GM19468 (cell line): ENCODE data around the gene KCTD20.
"Not testable (repeated sequence)": the region's sequence is repeated elsewhere in the genome, so short reads cannot be mapped to it uniquely, and the experiment has no call there.

Experiments
- ATAC-seq: cut with Tn5 transposase; IDR thresholded peaks from one replicate; pipeline ENCODE4 v1.9.1; 2021; ENCODE audit warnings: mild to moderate bottlenecking, moderate library complexity, moderate number of reproducible peaks; ENCODE audit not compliant: unreplicated experiment; ENCODE audit errors: extremely low read depth

KCTD20 gene

GRCh38 chr6:36442671-36443470 lies at the start of gene KCTD20, which contains the start of gene PXT1:
Gene KCTD20 (plus strand): TSS chr6:36443000. CDS start chr6:36470098, 27,098 bp downstream.
Gene PXT1 (minus strand): TSS chr6:36442854. CDS start chr6:36426082, 16,772 bp downstream.
- peak; percentile 61 for ATAC-seq

GRCh38 chr6:36399970-36400369 lies 42.8 kb upstream of the KCTD20 start:
- no peak for ATAC-seq

- ATAC-seq: no peak
These were observed 40.3 kb upstream of the KCTD20 start for GRCh38 chr6:36402481-36402880.

GRCh38 chr6:36404164-36404563 lies 38.6 kb upstream of the KCTD20 start:
- ATAC-seq: no peak

GRCh38 chr6:36409718-36410117 lies 33.1 kb upstream of the KCTD20 start:
- not testable (repeated sequence) for ATAC-seq

GRCh38 chr6:36413489-36414480 lies 29.0 kb upstream of the KCTD20 start:
- no peak for ATAC-seq

GRCh38 chr6:36414481-36414880 lies 28.3 kb upstream of the KCTD20 start:
- ATAC-seq: no peak

- ATAC-seq: no peak
These were observed 24.2 kb upstream of the KCTD20 start for GRCh38 chr6:36418558-36418957.

GRCh38 chr6:36419310-36419709 lies 23.5 kb upstream of the KCTD20 start:
- ATAC-seq: no peak

GRCh38 chr6:36422714-36423100 lies 20.1 kb upstream of the KCTD20 start:
- no peak for ATAC-seq

GRCh38 chr6:36423101-36423824 lies 19.5 kb upstream of the KCTD20 start:
- peak; percentile 77 for ATAC-seq

- no peak for ATAC-seq
These were observed 16.2 kb upstream of the KCTD20 start for GRCh38 chr6:36426622-36427021.

GRCh38 chr6:36428911-36429310 lies 13.9 kb upstream of the KCTD20 start:
- no peak for ATAC-seq

- no peak for ATAC-seq
These were observed 12.4 kb upstream of the KCTD20 start for GRCh38 chr6:36430351-36430750.

- no peak for ATAC-seq
These were observed 11.6 kb upstream of the KCTD20 start for GRCh38 chr6:36431197-36431596.

GRCh38 chr6:36432151-36432671 lies 10.6 kb upstream of the KCTD20 start:
- ATAC-seq: no peak

- no peak for ATAC-seq
These were observed 6.3 kb upstream of the KCTD20 start for GRCh38 chr6:36436466-36436865.

- ATAC-seq: peak; percentile 47
These were observed 1.4 kb upstream of the KCTD20 start for GRCh38 chr6:36441307-36441894.

- no peak for ATAC-seq
These were observed 613 bp upstream of the KCTD20 start for GRCh38 chr6:36442103-36442670.
